ENCODE data around the gene HACD4.

- TF ChIP-seq CTCF (IDR thresholded peaks at IDR 0.05) (no peak), POLR2A (IDR thresholded peaks at IDR 0.05) (no peak), POLR2AphosphoS5 (IDR thresholded peaks at IDR 0.05) (no peak)
Measured at GRCh38 chr9:20978249-20978648, 53.2 kb downstream of the HACD4 start.
